Adipocyte (in vitro differentiated cells): Measurements from ENCODE around the gene KNDC1.
"Not testable (repeated sequence)": the region's sequence is repeated elsewhere in the genome, so short reads cannot be mapped to it uniquely, and the experiment has no call there.

ENCODE experiments used
- DNase-seq: peaks from one replicate; pipeline ENCODE4 v3.0.0-alpha.2; 2015; ENCODE audit warnings: low read depth
- H3K27me3 ChIP-seq: replicated peaks from 2 replicates; pipeline ENCODE4 v1.7.0; 2013; ENCODE audit warnings: mild to moderate bottlenecking, low read length, moderate library complexity; ENCODE audit not compliant: control insufficient read depth, insufficient read depth
- H3K36me3 ChIP-seq: 2 replicates; pipeline ENCODE4 v1.7.0; 2013; ENCODE audit warnings: low read length, mild to moderate bottlenecking, moderate library complexity; ENCODE audit not compliant: control insufficient read depth, insufficient read depth, severe bottlenecking
- H3K4me1 ChIP-seq: 2 replicates; pipeline ENCODE4 v1.7.0; 2013; ENCODE audit warnings: mild to moderate bottlenecking, low read length, moderate library complexity; ENCODE audit not compliant: control insufficient read depth, insufficient read depth
- H3K4me3 ChIP-seq: 2 replicates; pipeline ENCODE4 v1.7.0; 2013; ENCODE audit warnings: mild to moderate bottlenecking, low read length, moderate library complexity
- H3K9ac ChIP-seq: 2 replicates; pipeline ENCODE4 v1.7.0; 2013; ENCODE audit warnings: mild to moderate bottlenecking, low read length, moderate library complexity
- H3K9me3 ChIP-seq: 2 replicates; pipeline ENCODE4 v1.7.0; 2013; ENCODE audit warnings: mild to moderate bottlenecking, low read length, moderate library complexity; ENCODE audit not compliant: control insufficient read depth

The KNDC1 gene

GRCh38 chr10:133134411-133135115 is 25.5 kb upstream of the KNDC1 start:
- Histone ChIP-seq H3K4me3 (no peak overlapping the region), H3K9me3 (no peaks in the 10 kb centered on the region), H3K4me1 (no peaks in the 10 kb centered on the region), H3K27me3 (peaks cover 16% of the 10 kb centered on the region), H3K9ac (no peak overlapping the region), H3K36me3 (no peaks in the 10 kb centered on the region)
- DNase-seq, result no peak

GRCh38 chr10:133135116-133135465 is 24.9 kb upstream of the KNDC1 start:
- H3K36me3 ChIP-seq, result no peaks in the 10 kb centered on the region
- no peaks in the 10 kb centered on the region for H3K9me3 ChIP-seq
- peaks cover 13% of the 10 kb centered on the region for H3K27me3 ChIP-seq
- H3K4me1 ChIP-seq, result no peaks in the 10 kb centered on the region
- DNase-seq, result no peak
- no peak overlapping the region for H3K9ac ChIP-seq
- no peak overlapping the region for H3K4me3 ChIP-seq

DNA sequence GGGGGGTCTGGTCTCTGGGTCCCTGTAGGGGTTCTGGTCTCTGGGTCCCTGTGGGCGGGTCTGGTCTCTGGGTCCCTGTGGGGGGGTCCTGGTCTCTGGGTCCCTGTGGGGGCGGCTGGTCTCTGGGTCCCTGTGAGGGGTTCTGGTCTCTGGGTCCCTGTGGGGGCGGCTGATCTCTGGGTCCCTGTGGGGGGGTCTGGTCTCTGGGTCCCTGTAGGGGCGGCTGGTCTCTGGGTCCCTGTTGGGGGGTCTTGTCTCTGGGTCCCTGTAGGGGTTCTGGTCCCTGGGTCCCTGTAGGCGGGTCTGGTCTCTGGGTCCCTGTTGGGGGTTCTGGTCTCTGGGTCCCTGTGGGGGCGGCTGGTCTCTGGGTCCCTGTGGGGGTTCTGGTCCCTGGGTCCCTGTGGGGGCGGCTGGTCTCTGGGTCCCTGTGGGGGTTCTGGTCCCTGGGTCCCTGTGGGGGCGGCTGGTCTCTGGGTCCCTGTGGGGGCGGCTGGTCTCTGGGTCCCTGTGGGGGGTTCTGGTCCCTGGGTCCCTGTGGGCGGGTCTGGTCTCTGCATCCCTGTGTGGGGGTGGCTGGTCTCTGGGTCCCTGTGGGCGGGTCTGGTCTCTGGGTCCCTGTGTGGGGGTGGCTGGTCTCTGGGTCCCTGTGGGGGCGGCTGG is 22.4 kb upstream of the KNDC1 start:
- not testable (repeated sequence) for H3K4me1 ChIP-seq, H3K36me3 ChIP-seq, H3K4me3 ChIP-seq, H3K9me3 ChIP-seq, DNase-seq, H3K9ac ChIP-seq
- peaks cover 26% of the 10 kb centered on the region for H3K27me3 ChIP-seq

GRCh38 chr10:133139551-133140065 is 20.4 kb upstream of the KNDC1 start:
- Histone ChIP-seq H3K9me3 (no peaks in the 10 kb centered on the region), H3K36me3 (no peaks in the 10 kb centered on the region), H3K4me1 (peaks cover 2% of the 10 kb centered on the region), H3K4me3 (no peak overlapping the region), H3K27me3 (peaks cover 27% of the 10 kb centered on the region), H3K9ac (no peak overlapping the region)
- DNase-seq, result no peak

- H3K4me3 ChIP-seq, result no peak overlapping the region
- H3K4me1 ChIP-seq, result peaks cover 2% of the 10 kb centered on the region
- peaks cover 34% of the 10 kb centered on the region for H3K27me3 ChIP-seq
- H3K9me3 ChIP-seq, result no peaks in the 10 kb centered on the region
- DNase-seq, result no peak
- H3K9ac ChIP-seq, result no peak overlapping the region
- H3K36me3 ChIP-seq, result no peaks in the 10 kb centered on the region
Measured at GRCh38 chr10:133140417-133141143, 19.4 kb upstream of the KNDC1 start.

DNA sequence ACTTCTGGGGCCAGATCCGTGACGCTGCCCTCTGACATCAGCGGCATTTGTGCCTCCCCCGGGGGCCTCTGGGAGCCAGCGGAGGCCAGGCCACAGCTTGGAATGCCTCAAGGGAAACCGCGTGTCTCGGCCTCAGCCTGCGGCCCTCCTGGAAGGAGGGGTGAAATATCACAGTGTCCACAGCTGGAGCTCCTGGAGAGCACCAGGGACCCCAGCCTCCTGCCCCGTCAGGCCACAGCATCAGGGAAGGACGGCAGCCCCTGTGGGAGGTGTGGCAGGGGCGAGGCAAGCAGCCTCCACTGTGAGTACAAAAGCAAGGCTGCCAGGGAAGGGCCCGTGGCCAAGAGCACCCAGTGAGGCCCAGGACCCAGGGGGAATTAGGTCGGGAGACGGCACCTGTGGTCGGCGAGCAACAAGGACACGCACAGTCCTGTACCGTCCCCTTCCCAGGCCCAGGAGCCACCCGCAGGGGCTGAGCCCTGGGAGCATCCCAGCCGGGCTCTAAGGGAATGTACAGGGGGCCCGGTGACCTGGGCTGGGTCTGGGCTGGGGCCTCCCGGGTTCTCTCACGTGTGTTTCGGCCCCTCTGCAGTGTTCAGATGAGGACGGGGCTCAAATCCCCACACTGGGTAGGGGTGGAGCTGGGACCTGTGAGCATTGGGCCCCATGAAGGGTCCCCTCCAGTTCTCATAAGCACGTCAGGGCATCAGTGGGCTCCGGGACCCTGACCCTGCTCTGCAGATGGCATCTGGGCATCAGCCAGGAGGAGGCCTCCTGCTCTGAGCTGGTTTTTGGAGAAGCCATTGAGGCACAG is 18.7 kb upstream of the KNDC1 start:
- no peaks in the 10 kb centered on the region for H3K36me3 ChIP-seq
- H3K9ac ChIP-seq, result no peak overlapping the region
- DNase-seq, result no peak
- no peak overlapping the region for H3K4me3 ChIP-seq
- H3K27me3 ChIP-seq, result peaks cover 38% of the 10 kb centered on the region
- no peaks in the 10 kb centered on the region for H3K9me3 ChIP-seq
- H3K4me1 ChIP-seq, result peaks cover 2% of the 10 kb centered on the region

DNA sequence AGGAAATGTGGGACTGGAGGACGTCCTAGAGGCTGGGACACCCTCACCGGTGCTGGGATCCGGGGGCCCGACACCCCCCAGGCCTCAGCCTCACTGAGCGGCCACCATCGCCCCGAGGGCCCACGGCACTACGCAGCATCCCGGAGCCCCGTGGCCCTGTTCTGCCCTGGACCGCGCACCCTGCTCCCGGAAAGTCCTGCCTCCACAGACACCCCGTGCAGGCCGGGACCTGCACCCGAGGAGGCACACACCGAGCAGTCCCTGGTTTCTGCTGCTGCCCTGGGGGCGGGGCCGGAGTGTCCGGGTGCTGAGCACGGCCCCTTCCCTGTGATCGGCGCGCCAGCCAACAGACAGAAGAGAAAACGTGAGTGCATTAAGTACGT is 18.1 kb upstream of the KNDC1 start:
- peaks cover 44% of the 10 kb centered on the region for H3K27me3 ChIP-seq
- no peak for DNase-seq
- H3K36me3 ChIP-seq, result no peaks in the 10 kb centered on the region
- H3K4me1 ChIP-seq, result peaks cover 2% of the 10 kb centered on the region
- no peak overlapping the region for H3K4me3 ChIP-seq
- peaks cover 2% of the 10 kb centered on the region for H3K9me3 ChIP-seq
- H3K9ac ChIP-seq, result no peak overlapping the region

GRCh38 chr10:133142523-133143199 is 17.4 kb upstream of the KNDC1 start:
- Histone ChIP-seq H3K36me3 (no peaks in the 10 kb centered on the region), H3K9ac (no peak overlapping the region), H3K4me1 (peaks cover 2% of the 10 kb centered on the region), H3K27me3 (peaks cover 48% of the 10 kb centered on the region), H3K4me3 (no peak overlapping the region), H3K9me3 (peaks cover 9% of the 10 kb centered on the region)
- DNase-seq, result no peak

- DNase-seq, result no peak
- H3K9ac ChIP-seq, result no peak overlapping the region
- peaks cover 2% of the 10 kb centered on the region for H3K4me1 ChIP-seq
Measured at GRCh38 chr10:133143200-133143533, 16.9 kb upstream of the KNDC1 start.

DNA sequence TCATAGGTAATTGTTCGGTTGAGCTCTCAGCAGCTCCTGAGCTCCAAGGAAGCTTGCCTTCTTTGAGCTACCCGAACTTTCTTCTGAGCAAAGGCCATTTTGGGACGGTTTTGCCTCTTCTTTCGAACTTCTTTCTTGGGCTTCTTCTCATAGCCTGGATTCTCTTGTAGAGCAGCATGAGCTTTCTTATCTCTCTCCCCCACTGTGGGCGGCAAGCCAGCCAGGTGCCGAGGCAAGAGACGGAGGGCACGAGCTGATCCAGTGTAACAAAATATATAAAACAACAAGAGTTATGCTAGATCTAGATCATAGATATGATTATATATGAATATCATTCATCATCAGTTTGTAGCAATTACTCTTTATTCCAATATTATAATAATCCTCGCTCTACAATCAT is 16.5 kb upstream of the KNDC1 start:
- H3K9me3 ChIP-seq, result peaks cover 18% of the 10 kb centered on the region
- peaks cover 2% of the 10 kb centered on the region for H3K4me1 ChIP-seq
- no peaks in the 10 kb centered on the region for H3K36me3 ChIP-seq
- no peak for DNase-seq
- H3K9ac ChIP-seq, result no peak overlapping the region
- H3K27me3 ChIP-seq, result peaks cover 54% of the 10 kb centered on the region
- H3K4me3 ChIP-seq, result no peak overlapping the region

More at GRCh38 chr10:133143200-133143533, 16.9 kb upstream of the KNDC1 start:
- no peaks in the 10 kb centered on the region for H3K36me3 ChIP-seq
- peaks cover 53% of the 10 kb centered on the region for H3K27me3 ChIP-seq
- peaks cover 14% of the 10 kb centered on the region for H3K9me3 ChIP-seq
- no peak overlapping the region for H3K4me3 ChIP-seq
